Skeletal muscle tissue (tissue), 4 donors: ENCODE measurements around the gene ROPN1L. TPM values are rescaled to one million over a fixed set of nuclear protein-coding genes. Genes with fewer than 3 reads are reported as not detected.

Experiments used
- H3K27ac ChIP-seq: one replicate; pipeline ENCODE4 v1.7.0; 2013; ENCODE audit warnings: mild to moderate bottlenecking, low read depth, low read length, inconsistent platforms
- H3K27me3 ChIP-seq, 3 donors: one replicate each; pipeline ENCODE4 v1.7.0; 2013; ENCODE audit warnings: low read length in 3 of 3; ENCODE audit not compliant: control insufficient read depth in 3 of 3, insufficient read depth in 3 of 3
- H3K36me3 ChIP-seq, 3 donors: one replicate each; pipeline ENCODE4 v1.7.0; 2013; ENCODE audit warnings: low read length in 3 of 3; ENCODE audit not compliant: control insufficient read depth in 3 of 3, insufficient read depth in 3 of 3
- H3K4me1 ChIP-seq, 3 donors: one replicate each; pipeline ENCODE4 v1.7.0; 2013; ENCODE audit warnings: low read length in 3 of 3, mild to moderate bottlenecking in 3 of 3; ENCODE audit not compliant: control insufficient read depth in 3 of 3, insufficient read depth in 3 of 3
- H3K4me3 ChIP-seq, 3 donors: one replicate each; pipeline ENCODE4 v1.7.0; 2013; ENCODE audit warnings: low read length in 3 of 3
- H3K9ac ChIP-seq, 3 donors: one replicate each; pipeline ENCODE4 v1.7.0; 2013; ENCODE audit warnings: low read length in 3 of 3, mild to moderate bottlenecking in 3 of 3, moderate library complexity in 2 of 3, low read depth in 1 of 3
- H3K9me3 ChIP-seq, 3 donors: one replicate each; pipeline ENCODE4 v1.7.0; 2013; ENCODE audit warnings: low read length in 3 of 3; ENCODE audit not compliant: control insufficient read depth in 3 of 3
- total RNA-seq: library from RNA; depleted of rRNA; stranded (reverse); fragments of >200 nt; gene quantifications from one replicate; pipeline ENCODE4 v1.2.3, GENCODE V29; 2014
- donor health status: Osteomylitis.

Gene ROPN1L
- total RNA-seq, 1 donor from 2014 or later, result not detected

- no peaks in the 10 kb centered on the region for H3K4me1 ChIP-seq
- H3K9me3 ChIP-seq, result no peaks in the 10 kb centered on the region
- H3K4me3 ChIP-seq, result no peak overlapping the region
- peaks cover 40 to 80% (median 75%) of the 10 kb centered on the region in 3 donors for H3K36me3 ChIP-seq
- no peak overlapping the region for H3K27ac ChIP-seq
- no peak overlapping the region for H3K9ac ChIP-seq
- no peaks in the 10 kb centered on the region for H3K27me3 ChIP-seq
Observed at GRCh38 chr5:10406651-10407050, 35.0 kb upstream of the ROPN1L start.

GRCh38 chr5:10409504-10409903 lies 32.2 kb upstream of the ROPN1L start:
- Histone ChIP-seq H3K27me3 (no peaks in the 10 kb centered on the region), H3K4me3 (no peak overlapping the region), H3K36me3 (peaks cover 55 to 91% (median 77%) of the 10 kb centered on the region in 3 donors), H3K9me3 (no peaks in the 10 kb centered on the region), H3K9ac (no peak overlapping the region), H3K4me1 (no peaks in the 10 kb centered on the region), H3K27ac (no peak overlapping the region)

- H3K27ac ChIP-seq, result no peak overlapping the region
- H3K9me3 ChIP-seq, result no peaks in the 10 kb centered on the region
- H3K4me1 ChIP-seq, result no peaks in the 10 kb centered on the region
- H3K27me3 ChIP-seq, result no peaks in the 10 kb centered on the region
- peaks cover 53 to 89% (median 74%) of the 10 kb centered on the region in 3 donors for H3K36me3 ChIP-seq
- no peak overlapping the region for H3K4me3 ChIP-seq
- H3K9ac ChIP-seq, result no peak overlapping the region
Observed at GRCh38 chr5:10410662-10411061, 31.0 kb upstream of the ROPN1L start.

- no peaks in the 10 kb centered on the region for H3K27me3 ChIP-seq
- no peak overlapping the region for H3K4me3 ChIP-seq
- no peaks in the 10 kb centered on the region for H3K4me1 ChIP-seq
- no peaks in the 10 kb centered on the region for H3K9me3 ChIP-seq
- H3K36me3 ChIP-seq, result peaks cover 48 to 84% (median 72%) of the 10 kb centered on the region in 3 donors
- H3K9ac ChIP-seq, result no peak overlapping the region
- no peak overlapping the region for H3K27ac ChIP-seq
Observed at GRCh38 chr5:10411336-10411735, 30.3 kb upstream of the ROPN1L start.

- H3K27ac ChIP-seq, result no peak overlapping the region
- no peak overlapping the region for H3K9ac ChIP-seq
- no peak overlapping the region for H3K4me3 ChIP-seq
- peaks cover 51 to 84% (median 84%) of the 10 kb centered on the region in 3 donors for H3K36me3 ChIP-seq
- H3K27me3 ChIP-seq, result no peaks in the 10 kb centered on the region
- H3K4me1 ChIP-seq, result no peaks in the 10 kb centered on the region
- no peaks in the 10 kb centered on the region for H3K9me3 ChIP-seq
Observed at GRCh38 chr5:10416868-10417267, 24.8 kb upstream of the ROPN1L start.

GRCh38 chr5:10418654-10419345 lies 22.9 kb upstream of the ROPN1L start:
- H3K27ac ChIP-seq, result no peak overlapping the region
- no peaks in the 10 kb centered on the region for H3K4me1 ChIP-seq
- H3K9ac ChIP-seq, result no peak overlapping the region
- peaks cover 38 to 78% (median 71%) of the 10 kb centered on the region in 3 donors for H3K36me3 ChIP-seq
- no peaks in the 10 kb centered on the region for H3K9me3 ChIP-seq
- H3K27me3 ChIP-seq, result no peaks in the 10 kb centered on the region
- no peak overlapping the region for H3K4me3 ChIP-seq

- no peaks in the 10 kb centered on the region for H3K9me3 ChIP-seq
- H3K9ac ChIP-seq, result no peak overlapping the region
- H3K27me3 ChIP-seq, result no peaks in the 10 kb centered on the region
- no peak overlapping the region for H3K4me3 ChIP-seq
- H3K4me1 ChIP-seq, result no peaks in the 10 kb centered on the region
- H3K27ac ChIP-seq, result no peak overlapping the region
- H3K36me3 ChIP-seq, result peaks cover 38 to 77% (median 74%) of the 10 kb centered on the region in 3 donors
Observed at GRCh38 chr5:10420468-10420867, 21.2 kb upstream of the ROPN1L start.

GRCh38 chr5:10420932-10421331 lies 20.7 kb upstream of the ROPN1L start:
- Histone ChIP-seq H3K9ac (no peak overlapping the region), H3K4me1 (no peaks in the 10 kb centered on the region), H3K27ac (no peak overlapping the region), H3K27me3 (no peaks in the 10 kb centered on the region), H3K36me3 (peaks cover 36 to 77% (median 70%) of the 10 kb centered on the region in 3 donors), H3K9me3 (no peaks in the 10 kb centered on the region), H3K4me3 (no peak overlapping the region)

GRCh38 chr5:10421896-10422691 lies 19.6 kb upstream of the ROPN1L start:
- Histone ChIP-seq H3K27ac (no peak overlapping the region), H3K4me1 (no peaks in the 10 kb centered on the region), H3K4me3 (no peak overlapping the region), H3K9me3 (no peaks in the 10 kb centered on the region), H3K36me3 (peaks cover 43 to 81% (median 72%) of the 10 kb centered on the region in 3 donors), H3K9ac (no peak overlapping the region), H3K27me3 (no peaks in the 10 kb centered on the region)

GRCh38 chr5:10423022-10423421 lies 18.7 kb upstream of the ROPN1L start:
- Histone ChIP-seq H3K27me3 (no peaks in the 10 kb centered on the region), H3K4me3 (no peak overlapping the region), H3K36me3 (peaks cover 45 to 84% (median 73%) of the 10 kb centered on the region in 3 donors), H3K9ac (no peak overlapping the region), H3K9me3 (no peaks in the 10 kb centered on the region), H3K4me1 (no peaks in the 10 kb centered on the region), H3K27ac (no peak overlapping the region)
